Astrocyte of the spinal cord (primary cell): ENCODE results near the gene FFAR2.
"Not testable (repeated sequence)": the region's sequence is repeated elsewhere in the genome, so short reads cannot be mapped to it uniquely, and the experiment has no call there.

Experiments used
- DNase-seq: peaks from one replicate; pipeline ENCODE4 v3.0.0; 2011; ENCODE audit warnings: low read depth, low spot score
- H3K4me3 ChIP-seq: 2 replicates; pipeline ENCODE4 v1.5.1; 2011; ENCODE audit warnings: low read depth, mild to moderate bottlenecking, low read length, moderate library complexity
- in situ Hi-C: cut with HindIII; loops from 2 replicates; pipeline ENCODE4 v1.10.0; 2017; ENCODE audit warnings: low sequenced_read_pairs
- TF ChIP-seq, protein P1 (sequence below): IDR thresholded peaks from 2 replicates; pipeline ENCODE4 v1.5.1; 2012; ENCODE audit warnings: low read depth, mild to moderate bottlenecking, low read length, inconsistent platforms

Gene FFAR2

DNA sequence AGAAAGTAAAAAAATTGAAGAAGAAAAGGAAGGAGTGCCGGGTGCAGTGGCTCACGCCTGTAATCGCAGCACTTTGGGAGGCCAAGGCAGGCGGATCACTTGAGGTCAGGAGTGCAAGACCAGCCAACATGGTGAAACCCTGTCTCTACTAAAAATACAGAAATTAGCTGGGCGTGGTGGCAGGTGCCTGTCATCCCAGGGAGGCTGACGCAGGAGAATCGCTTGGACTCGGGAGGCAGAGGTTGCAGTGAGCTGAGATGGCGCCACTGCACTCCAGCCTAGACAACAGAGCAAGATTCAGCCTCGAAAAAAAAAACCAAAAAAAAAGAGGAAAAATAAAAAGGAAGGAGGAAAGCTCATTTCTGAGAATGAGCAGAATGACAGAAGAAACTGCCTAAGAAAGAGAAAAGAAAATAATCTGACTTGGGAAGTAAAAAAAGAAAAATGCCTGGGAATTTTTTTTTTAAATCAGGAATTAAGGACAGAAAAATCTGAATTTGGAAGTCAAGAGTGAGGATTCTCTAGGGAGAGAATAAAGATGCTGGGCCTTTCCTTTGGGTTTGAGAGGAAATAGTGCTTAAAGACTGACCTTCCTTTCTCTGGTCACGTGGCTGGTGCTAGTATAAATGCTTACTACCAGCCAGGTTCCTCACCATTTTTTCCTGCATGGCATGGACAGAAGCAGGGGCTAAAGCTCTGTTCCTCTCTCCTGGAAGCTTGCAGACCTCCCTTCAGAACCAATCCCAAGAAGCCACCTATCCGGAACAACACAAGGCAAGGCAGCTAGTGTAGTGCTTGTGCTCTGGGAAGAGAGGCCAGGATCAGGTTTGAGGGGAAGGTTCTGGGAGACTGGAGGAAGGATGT is at the start of gene FFAR2:
FFAR2 (plus strand) TSS at position 652 of the 864 bp plus-strand sequence. CDS start 1,458 bp downstream, outside the sequence.
- no peak for DNase-seq
- in situ Hi-C loops = no loop called here
- H3K4me3 ChIP-seq = no peak within 1 kb of the TSS
- TF ChIP-seq, protein P1, sequence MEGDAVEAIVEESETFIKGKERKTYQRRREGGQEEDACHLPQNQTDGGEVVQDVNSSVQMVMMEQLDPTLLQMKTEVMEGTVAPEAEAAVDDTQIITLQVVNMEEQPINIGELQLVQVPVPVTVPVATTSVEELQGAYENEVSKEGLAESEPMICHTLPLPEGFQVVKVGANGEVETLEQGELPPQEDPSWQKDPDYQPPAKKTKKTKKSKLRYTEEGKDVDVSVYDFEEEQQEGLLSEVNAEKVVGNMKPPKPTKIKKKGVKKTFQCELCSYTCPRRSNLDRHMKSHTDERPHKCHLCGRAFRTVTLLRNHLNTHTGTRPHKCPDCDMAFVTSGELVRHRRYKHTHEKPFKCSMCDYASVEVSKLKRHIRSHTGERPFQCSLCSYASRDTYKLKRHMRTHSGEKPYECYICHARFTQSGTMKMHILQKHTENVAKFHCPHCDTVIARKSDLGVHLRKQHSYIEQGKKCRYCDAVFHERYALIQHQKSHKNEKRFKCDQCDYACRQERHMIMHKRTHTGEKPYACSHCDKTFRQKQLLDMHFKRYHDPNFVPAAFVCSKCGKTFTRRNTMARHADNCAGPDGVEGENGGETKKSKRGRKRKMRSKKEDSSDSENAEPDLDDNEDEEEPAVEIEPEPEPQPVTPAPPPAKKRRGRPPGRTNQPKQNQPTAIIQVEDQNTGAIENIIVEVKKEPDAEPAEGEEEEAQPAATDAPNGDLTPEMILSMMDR = no peak

DNA sequence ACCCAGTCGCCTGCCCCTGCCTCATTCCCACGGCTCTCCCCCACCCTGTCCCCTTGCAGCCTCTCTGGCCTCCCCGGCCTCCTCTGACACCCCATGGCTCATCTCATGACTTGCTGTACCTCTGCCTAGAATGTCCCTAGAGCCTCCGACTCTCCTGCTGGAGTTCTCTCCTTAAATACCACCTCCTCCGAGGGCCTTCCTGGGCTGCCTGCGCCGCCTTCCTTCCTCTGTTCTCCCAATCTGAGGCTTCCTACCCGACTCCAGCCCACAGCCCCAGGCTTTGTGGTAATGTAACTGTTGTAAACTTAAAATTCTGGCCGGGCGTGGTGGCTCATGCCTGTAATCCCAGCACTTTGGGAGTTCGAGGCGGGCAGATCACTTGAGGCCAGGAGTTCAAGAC is 49.5 kb upstream of the FFAR2 start:
- TF ChIP-seq, protein P1 = no peak

DNA sequence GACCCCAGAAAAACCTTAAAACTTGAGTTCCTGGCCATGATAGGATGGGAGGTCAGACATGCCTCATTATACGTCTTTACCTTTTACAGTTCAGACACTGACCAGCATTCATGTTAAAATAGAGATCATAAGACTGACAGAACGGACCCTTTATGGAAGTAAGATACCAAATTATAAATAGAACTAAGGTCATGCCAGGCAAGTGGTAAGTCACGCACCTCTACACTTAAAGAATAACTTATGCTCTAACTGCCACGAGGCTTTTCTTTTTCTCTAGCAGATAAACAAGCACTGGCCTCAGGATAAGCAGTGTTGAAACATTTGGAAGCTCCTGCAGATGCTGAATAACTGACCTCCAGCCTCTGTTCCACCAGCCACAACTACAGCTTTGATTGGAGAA is 48.8 kb upstream of the FFAR2 start:
- DNase-seq = no peak
- H3K4me3 ChIP-seq = no peak overlapping the region
- TF ChIP-seq, protein P1 = no peak
- in situ Hi-C loops = no loop called here

More for the DNA sequence above, 49.5 kb upstream of the FFAR2 start:
- in situ Hi-C loops = no loop called here
- DNase-seq = no peak
- H3K4me3 ChIP-seq = no peak overlapping the region

DNA sequence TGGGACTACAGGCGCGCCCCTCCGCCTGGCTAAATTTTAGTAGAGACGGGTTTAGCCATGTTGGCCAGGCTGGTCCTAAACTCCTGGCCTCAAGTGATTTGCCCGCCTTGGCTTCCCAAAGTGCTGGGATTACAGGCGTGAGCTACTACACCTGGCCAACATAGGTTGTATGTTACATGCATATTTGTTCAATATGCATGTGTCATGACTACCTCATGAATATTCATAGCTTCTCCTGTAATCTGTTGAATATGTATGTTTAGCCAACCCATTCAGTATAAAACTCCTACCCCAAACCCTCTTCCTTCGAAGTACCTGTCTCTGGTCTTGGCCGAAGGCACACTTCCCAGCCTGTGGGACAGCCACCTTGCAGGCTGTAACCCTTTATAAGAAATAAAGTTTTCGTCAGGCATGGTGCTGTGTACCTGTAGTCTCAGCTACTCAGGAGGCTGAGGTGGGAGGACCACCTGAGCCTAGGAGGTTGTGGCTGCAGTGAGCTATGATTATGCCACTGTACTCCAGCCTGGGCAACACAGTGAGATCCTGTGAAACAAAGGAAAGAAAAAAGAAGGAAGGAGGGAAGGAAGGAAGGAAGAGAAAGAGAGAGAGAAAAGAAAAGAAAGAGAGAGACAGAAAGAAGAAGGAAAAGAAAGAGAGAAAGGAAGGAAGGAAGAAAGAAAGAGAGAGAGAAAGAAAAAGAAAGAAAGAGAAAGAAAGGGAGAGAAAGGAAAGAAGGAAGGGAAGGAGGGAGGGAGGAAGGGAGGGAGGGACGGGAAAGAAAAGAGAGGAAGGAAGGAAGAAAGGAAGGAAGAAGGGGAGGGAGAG is 47.9 kb upstream of the FFAR2 start:
- TF ChIP-seq, protein P1 = no peak
- in situ Hi-C loops = no loop called here
- no peak overlapping the region for H3K4me3 ChIP-seq
- DNase-seq = no peak

DNA sequence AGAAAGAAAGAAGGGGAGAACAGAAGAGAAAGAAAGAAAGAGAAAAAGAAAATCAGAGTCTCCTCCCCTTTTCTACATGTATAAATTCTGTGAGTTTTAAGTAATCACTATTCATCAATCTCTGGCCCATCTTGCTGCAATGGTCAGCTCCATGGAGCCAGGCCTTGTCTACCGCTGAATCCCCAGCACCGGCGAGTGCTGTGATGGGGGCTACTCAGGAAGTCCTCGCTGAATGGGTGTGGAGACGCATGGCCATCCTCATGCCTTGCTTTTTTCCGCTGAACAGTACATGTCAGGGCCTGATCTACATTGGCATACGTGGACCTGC is 47.3 kb upstream of the FFAR2 start:
- in situ Hi-C loops = no loop called here
- DNase-seq = no peak
- no peak overlapping the region for H3K4me3 ChIP-seq
- TF ChIP-seq, protein P1 = no peak

DNA sequence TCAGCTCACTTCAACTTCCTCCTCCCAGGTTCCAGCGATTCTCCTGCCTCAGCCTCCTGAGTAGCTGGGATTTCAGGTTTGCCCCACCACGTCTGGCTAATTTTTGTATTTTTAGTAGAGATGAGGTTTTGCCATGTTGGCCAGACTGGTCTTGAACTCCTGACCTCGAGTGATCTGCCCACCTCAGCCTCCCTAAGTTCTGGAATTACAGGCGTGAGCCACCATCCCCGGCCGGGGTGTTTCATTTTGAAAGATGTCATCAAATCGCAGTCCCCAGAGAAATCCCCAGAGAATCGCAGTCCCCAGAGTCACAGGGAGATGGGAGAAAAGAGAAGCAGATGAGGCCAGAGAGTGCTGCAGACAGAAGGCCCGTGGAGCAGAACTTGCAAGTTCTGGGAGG is 46.6 kb upstream of the FFAR2 start:
- H3K4me3 ChIP-seq, in situ Hi-C loops, DNase-seq: not testable (repeated sequence)
